H9 (cell line): ENCODE measurements around the gene HAND2. TPM values are rescaled to one million over a fixed set of nuclear protein-coding genes. Genes with fewer than 3 reads are reported as not detected.

Experiments
- DNase-seq: peaks from one replicate; pipeline ENCODE4 v3.0.0-alpha.2; 2017
- H2AFZ ChIP-seq: one replicate; pipeline ENCODE4 v1.6.1; 2013; ENCODE audit warnings: mild to moderate bottlenecking, low read length, control low read depth, moderate library complexity
- H2AK5ac ChIP-seq: 2 replicates; pipeline ENCODE4 v1.6.1; 2013; ENCODE audit warnings: low read length, control low read depth, mixed read lengths; ENCODE audit not compliant: insufficient read length
- H2BK120ac ChIP-seq: one replicate; pipeline ENCODE4 v1.6.1; 2013; ENCODE audit warnings: low read depth, mild to moderate bottlenecking, low read length, control low read depth, inconsistent platforms; ENCODE audit not compliant: poor library complexity, severe bottlenecking
- H2BK12ac ChIP-seq: 2 replicates; pipeline ENCODE4 v1.6.1; 2013; ENCODE audit warnings: low read length, control low read depth, mixed read lengths, low read depth; ENCODE audit not compliant: insufficient read length
- H2BK15ac ChIP-seq: 2 replicates; pipeline ENCODE4 v1.6.1; 2013; ENCODE audit warnings: low read depth, low read length, control low read depth
- H2BK20ac ChIP-seq: one replicate; pipeline ENCODE4 v1.6.1; 2013; ENCODE audit warnings: low read depth, mild to moderate bottlenecking, low read length, control low read depth, inconsistent platforms; ENCODE audit not compliant: poor library complexity, severe bottlenecking
- H2BK5ac ChIP-seq: 2 replicates; pipeline ENCODE4 v1.6.1; 2013; ENCODE audit warnings: low read length, control low read depth, mixed read lengths; ENCODE audit not compliant: insufficient read length
- H3K14ac ChIP-seq: 2 replicates; pipeline ENCODE4 v1.6.1; 2013; ENCODE audit warnings: low read length, control low read depth; ENCODE audit not compliant: insufficient read depth
- H3K18ac ChIP-seq: 2 replicates; pipeline ENCODE4 v1.6.1; 2013; ENCODE audit warnings: low read depth, mild to moderate bottlenecking, mixed read lengths, low read length, control low read depth; ENCODE audit not compliant: insufficient read length
- H3K23ac ChIP-seq: 2 replicates; pipeline ENCODE4 v1.6.1; 2013; ENCODE audit warnings: low read length, control low read depth, mixed read lengths, low read depth; ENCODE audit not compliant: insufficient read length
- H3K23me2 ChIP-seq: 2 replicates; pipeline ENCODE4 v1.6.1; 2013; ENCODE audit warnings: low read depth, mild to moderate bottlenecking, mixed read lengths, low read length, control low read depth; ENCODE audit not compliant: insufficient read length, poor library complexity, severe bottlenecking
- H3K27ac ChIP-seq: 2 replicates; pipeline ENCODE4 v1.5.1; 2013; ENCODE audit warnings: low read length, control low read depth, mixed read lengths, low read depth; ENCODE audit not compliant: insufficient read length
- H3K27me3 ChIP-seq: 2 replicates; pipeline ENCODE4 v1.6.1; 2013; ENCODE audit warnings: low read length, control low read depth, inconsistent platforms; ENCODE audit not compliant: insufficient read depth
- H3K4ac ChIP-seq: 2 replicates; pipeline ENCODE4 v1.6.1; 2013; ENCODE audit warnings: low read depth, mild to moderate bottlenecking, control low read depth, inconsistent platforms, low read length, moderate library complexity
- H3K4me1 ChIP-seq: 2 replicates; pipeline ENCODE4 v1.6.1; 2013; ENCODE audit warnings: low read length, control low read depth, inconsistent platforms; ENCODE audit not compliant: insufficient read depth
- H3K4me2 ChIP-seq: 2 replicates; pipeline ENCODE4 v1.6.1; 2013; ENCODE audit warnings: low read length, control low read depth, mixed read lengths; ENCODE audit not compliant: insufficient read length, insufficient read depth
- H3K56ac ChIP-seq: 2 replicates; pipeline ENCODE4 v1.6.1; 2013; ENCODE audit warnings: low read depth, mild to moderate bottlenecking, mixed read lengths, low read length, control low read depth; ENCODE audit not compliant: insufficient read length
- H3K79me1 ChIP-seq: 2 replicates; pipeline ENCODE4 v1.6.1; 2013; ENCODE audit warnings: low read depth, mild to moderate bottlenecking, moderate library complexity, low read length, control low read depth, inconsistent platforms; ENCODE audit not compliant: insufficient read depth, poor library complexity, severe bottlenecking
- H3K79me2 ChIP-seq: 2 replicates; pipeline ENCODE4 v1.6.1; 2013; ENCODE audit warnings: low read length, control low read depth, inconsistent platforms; ENCODE audit not compliant: insufficient read depth
- H3K9ac ChIP-seq: 2 replicates; pipeline ENCODE4 v1.6.1; 2013; ENCODE audit warnings: low read length, control low read depth, mixed read lengths; ENCODE audit not compliant: insufficient read length; ENCODE audit errors: extremely low read depth
- H3K9me3 ChIP-seq: one replicate; pipeline ENCODE4 v1.6.1; 2013; ENCODE audit warnings: low read depth, low read length, inconsistent platforms; ENCODE audit not compliant: control insufficient read depth
- H3T11ph ChIP-seq: one replicate; pipeline ENCODE4 v1.6.1; 2013; ENCODE audit warnings: mild to moderate bottlenecking, low read length, control low read depth, inconsistent platforms
- H4K20me1 ChIP-seq: one replicate; pipeline ENCODE4 v1.6.1; 2013; ENCODE audit not compliant: control insufficient read depth, insufficient read length, insufficient read depth
- H4K5ac ChIP-seq: 2 replicates; pipeline ENCODE4 v1.6.1; 2013; ENCODE audit warnings: low read depth, mild to moderate bottlenecking, mixed read lengths, low read length, control low read depth; ENCODE audit not compliant: insufficient read length
- H4K8ac ChIP-seq: replicated peaks from 2 replicates; pipeline ENCODE4 v1.6.1; 2013; ENCODE audit warnings: low read length, control low read depth, mixed read lengths, low read depth; ENCODE audit not compliant: insufficient read length
- H4K91ac ChIP-seq: 2 replicates; pipeline ENCODE4 v1.6.1; 2013; ENCODE audit warnings: low read depth, mild to moderate bottlenecking, moderate library complexity, mixed read lengths, low read length, control low read depth; ENCODE audit not compliant: insufficient read length
- H3K27ac Mint-ChIP-seq, 3 experiments: 2 replicates in 2 of 3; 3 replicates in 1 of 3; pipeline ENCODE4 v1.8.0; 2020 to 2021; ENCODE audit warnings: mixed read lengths in 3 of 3, mild to moderate bottlenecking in 1 of 3, moderate library complexity in 1 of 3
- H3K27me3 Mint-ChIP-seq: 2 replicates; pipeline ENCODE4 v1.8.0; 2021; ENCODE audit warnings: low read depth, mild to moderate bottlenecking, moderate library complexity, mixed read lengths
- H3K36me3 Mint-ChIP-seq, 3 experiments: 2 replicates in 2 of 3; 3 replicates in 1 of 3; pipeline ENCODE4 v1.8.0; 2020 to 2021; ENCODE audit warnings: low read depth in 3 of 3, mixed read lengths in 3 of 3; ENCODE audit not compliant: insufficient read depth in 1 of 3
- H3K4me1 Mint-ChIP-seq, 2 experiments: 2 replicates each; pipeline ENCODE4 v1.8.0; 2020; ENCODE audit warnings: mixed read lengths in 2 of 2
- H3K4me3 Mint-ChIP-seq, 2 experiments: 2 replicates in 1 of 2; 3 replicates in 1 of 2; pipeline ENCODE4 v1.8.0; 2020 to 2021; ENCODE audit warnings: mild to moderate bottlenecking in 2 of 2, mixed read lengths in 2 of 2, moderate library complexity in 1 of 2
- H3K9me3 Mint-ChIP-seq, 2 experiments: 2 replicates in 1 of 2; 3 replicates in 1 of 2; pipeline ENCODE4 v1.8.0; 2020; ENCODE audit warnings: mild to moderate bottlenecking in 2 of 2, mixed read lengths in 2 of 2, moderate library complexity in 1 of 2
- CTCF ChIP-seq: fragments of 200-600 bp; sonication (generic); conservative IDR thresholded peaks from 3 replicates; pipeline ENCODE4 v1.8.0; 2021; ENCODE audit warnings: antibody characterized with exemption, mild to moderate bottlenecking
- WGBS: extraction: QIAGEN DNeasy Blood & Tissue Kit; methylation state at CpG from one replicate; pipeline ENCODE4 v1.1.7; 2013; ENCODE audit warnings: missing lambda C conversion rate, low lambda C conversion rate, mixed read lengths; ENCODE audit not compliant: insufficient read length; ENCODE audit errors: extremely low coverage; 5-methylcytosine and 5-hydroxymethylcytosine counted together
- total RNA-seq: library from RNA; stranded (reverse); gene quantifications from 2 replicates; pipeline ENCODE4 v1.2.1, GENCODE V29; 2021

Gene HAND2
- total RNA-seq, 1 experiment from 2014 or later: not detected

- H3K4me2 ChIP-seq: no peak overlapping the region
- H2BK120ac ChIP-seq: no peak overlapping the region
- H4K91ac ChIP-seq: no peak overlapping the region
- no peak overlapping the region for H3K18ac ChIP-seq
- no peak overlapping the region for H2AFZ ChIP-seq
- WGBS: no CpG with 5 or more reads among the region's 3 CpGs
- H3K27ac Mint-ChIP-seq: no peak overlapping the region
- H3T11ph ChIP-seq: no peak overlapping the region
- no peak overlapping the region for H2BK20ac ChIP-seq
- TF ChIP-seq CTCF: no peak
- H4K5ac ChIP-seq: no peak overlapping the region
- no peak overlapping the region for H3K4me3 Mint-ChIP-seq
- H2AK5ac ChIP-seq: no peak overlapping the region
- peaks cover 23 to 49% of the 10 kb centered on the region in 2 experiments for H3K4me1 Mint-ChIP-seq
- peaks cover 99% of the 10 kb centered on the region for H3K27me3 ChIP-seq
- no peak overlapping the region for H3K9ac ChIP-seq
- H4K8ac ChIP-seq: no peak overlapping the region
- H2BK15ac ChIP-seq: no peak overlapping the region
- H4K20me1 ChIP-seq: no peaks in the 10 kb centered on the region
- no peaks in the 10 kb centered on the region for H3K79me1 ChIP-seq
- H3K9me3 ChIP-seq: no peaks in the 10 kb centered on the region
- no peak overlapping the region for H3K56ac ChIP-seq
- no peak overlapping the region for H2BK12ac ChIP-seq
- no peaks in the 10 kb centered on the region for H3K79me2 ChIP-seq
- no peak for DNase-seq
- H2BK5ac ChIP-seq: no peak overlapping the region
- H3K36me3 Mint-ChIP-seq: no peaks in the 10 kb centered on the region
- peaks cover 100% of the 10 kb centered on the region for H3K27me3 Mint-ChIP-seq
- no peak overlapping the region for H3K14ac ChIP-seq
- no peaks in the 10 kb centered on the region for H3K23me2 ChIP-seq
- H3K4ac ChIP-seq: no peak overlapping the region
- H3K23ac ChIP-seq: no peak overlapping the region
- peaks cover 0 to 11% of the 10 kb centered on the region in 2 experiments for H3K9me3 Mint-ChIP-seq
- H3K27ac ChIP-seq: no peak overlapping the region
- H3K4me1 ChIP-seq: peaks cover 3% of the 10 kb centered on the region; the same call in 1 of the 2 replicates
Observed at GRCh38 chr4:173511787-173512361, 18.2 kb downstream of the HAND2 start.
